HG02759 (cell line): ENCODE results near the gene ANTKMT.

Experiments
- ATAC-seq: cut with Tn5 transposase; IDR thresholded peaks from one replicate; pipeline ENCODE4 v1.9.1; 2021; ENCODE audit warnings: mild to moderate bottlenecking, moderate library complexity; ENCODE audit not compliant: unreplicated experiment

The ANTKMT gene

GRCh38 chr16:720990-721764 lies at the start of gene ANTKMT:
ANTKMT (plus strand) TSS chr16:721146; CDS start chr16:721275, 129 bp downstream.
- ATAC-seq, result peak; percentile 76

GRCh38 chr16:671353-672131 lies 49.4 kb upstream of the ANTKMT start:
- no peak for ATAC-seq

GRCh38 chr16:672371-672770 lies 48.6 kb upstream of the ANTKMT start:
- ATAC-seq, result no peak

GRCh38 chr16:672851-673250 lies 48.1 kb upstream of the ANTKMT start:
- ATAC-seq, result no peak

GRCh38 chr16:673399-673991 lies 47.5 kb upstream of the ANTKMT start:
- ATAC-seq, result no peak

GRCh38 chr16:674214-674881 lies 46.6 kb upstream of the ANTKMT start:
- ATAC-seq, result no peak

- ATAC-seq, result no peak
Measured at GRCh38 chr16:674968-675883, 45.7 kb upstream of the ANTKMT start, which contains the start of gene RHBDL1. RHBDL1 (plus strand) TSS chr16:675671; CDS start chr16:675791, 120 bp downstream.

- ATAC-seq, result no peak
Measured at GRCh38 chr16:675884-676564, 44.9 kb upstream of the ANTKMT start.

- ATAC-seq, result no peak
Measured at GRCh38 chr16:676565-676902, 44.4 kb upstream of the ANTKMT start.

GRCh38 chr16:676913-677312 lies 44.0 kb upstream of the ANTKMT start:
- no peak for ATAC-seq

GRCh38 chr16:677316-678190 lies 43.4 kb upstream of the ANTKMT start:
- ATAC-seq, result no peak

- no peak for ATAC-seq
Measured at GRCh38 chr16:678209-678857, 42.6 kb upstream of the ANTKMT start.

GRCh38 chr16:678858-679813 lies 41.8 kb upstream of the ANTKMT start:
- peak; percentile 7 for ATAC-seq

- ATAC-seq, result peak; percentile 57
Measured at GRCh38 chr16:679814-680624, 40.9 kb upstream of the ANTKMT start, which contains the start of gene STUB1. STUB1 (plus strand) TSS chr16:680410; CDS start chr16:680526, 116 bp downstream.

- ATAC-seq, result no peak
Measured at GRCh38 chr16:680625-680945, 40.4 kb upstream of the ANTKMT start.
